H9 (cell line): Measurements from ENCODE around the gene ITPKB. TPM values are rescaled to one million over a fixed set of nuclear protein-coding genes. Genes with fewer than 3 reads are reported as not detected.

ENCODE experiments used
- DNase-seq: peaks from one replicate; pipeline ENCODE4 v3.0.0-alpha.2; 2017
- H2AFZ ChIP-seq: one replicate; pipeline ENCODE4 v1.6.1; 2013; ENCODE audit warnings: mild to moderate bottlenecking, low read length, control low read depth, moderate library complexity
- H2AK5ac ChIP-seq: 2 replicates; pipeline ENCODE4 v1.6.1; 2013; ENCODE audit warnings: low read length, control low read depth, mixed read lengths; ENCODE audit not compliant: insufficient read length
- H2BK120ac ChIP-seq: one replicate; pipeline ENCODE4 v1.6.1; 2013; ENCODE audit warnings: low read depth, mild to moderate bottlenecking, low read length, control low read depth, inconsistent platforms; ENCODE audit not compliant: poor library complexity, severe bottlenecking
- H2BK12ac ChIP-seq: 2 replicates; pipeline ENCODE4 v1.6.1; 2013; ENCODE audit warnings: low read length, control low read depth, mixed read lengths, low read depth; ENCODE audit not compliant: insufficient read length
- H2BK15ac ChIP-seq: 2 replicates; pipeline ENCODE4 v1.6.1; 2013; ENCODE audit warnings: low read depth, low read length, control low read depth
- H2BK20ac ChIP-seq: one replicate; pipeline ENCODE4 v1.6.1; 2013; ENCODE audit warnings: low read depth, mild to moderate bottlenecking, low read length, control low read depth, inconsistent platforms; ENCODE audit not compliant: poor library complexity, severe bottlenecking
- H2BK5ac ChIP-seq: 2 replicates; pipeline ENCODE4 v1.6.1; 2013; ENCODE audit warnings: low read length, control low read depth, mixed read lengths; ENCODE audit not compliant: insufficient read length
- H3K14ac ChIP-seq: 2 replicates; pipeline ENCODE4 v1.6.1; 2013; ENCODE audit warnings: low read length, control low read depth; ENCODE audit not compliant: insufficient read depth
- H3K18ac ChIP-seq: 2 replicates; pipeline ENCODE4 v1.6.1; 2013; ENCODE audit warnings: low read depth, mild to moderate bottlenecking, mixed read lengths, low read length, control low read depth; ENCODE audit not compliant: insufficient read length
- H3K23ac ChIP-seq: 2 replicates; pipeline ENCODE4 v1.6.1; 2013; ENCODE audit warnings: low read length, control low read depth, mixed read lengths, low read depth; ENCODE audit not compliant: insufficient read length
- H3K23me2 ChIP-seq: 2 replicates; pipeline ENCODE4 v1.6.1; 2013; ENCODE audit warnings: low read depth, mild to moderate bottlenecking, mixed read lengths, low read length, control low read depth; ENCODE audit not compliant: insufficient read length, poor library complexity, severe bottlenecking
- H3K27ac ChIP-seq: 2 replicates; pipeline ENCODE4 v1.5.1; 2013; ENCODE audit warnings: low read length, control low read depth, mixed read lengths, low read depth; ENCODE audit not compliant: insufficient read length
- H3K27me3 ChIP-seq: 2 replicates; pipeline ENCODE4 v1.6.1; 2013; ENCODE audit warnings: low read length, control low read depth, inconsistent platforms; ENCODE audit not compliant: insufficient read depth
- H3K4ac ChIP-seq: 2 replicates; pipeline ENCODE4 v1.6.1; 2013; ENCODE audit warnings: low read depth, mild to moderate bottlenecking, control low read depth, inconsistent platforms, low read length, moderate library complexity
- H3K4me1 ChIP-seq: 2 replicates; pipeline ENCODE4 v1.6.1; 2013; ENCODE audit warnings: low read length, control low read depth, inconsistent platforms; ENCODE audit not compliant: insufficient read depth
- H3K4me2 ChIP-seq: 2 replicates; pipeline ENCODE4 v1.6.1; 2013; ENCODE audit warnings: low read length, control low read depth, mixed read lengths; ENCODE audit not compliant: insufficient read length, insufficient read depth
- H3K56ac ChIP-seq: 2 replicates; pipeline ENCODE4 v1.6.1; 2013; ENCODE audit warnings: low read depth, mild to moderate bottlenecking, mixed read lengths, low read length, control low read depth; ENCODE audit not compliant: insufficient read length
- H3K79me1 ChIP-seq: 2 replicates; pipeline ENCODE4 v1.6.1; 2013; ENCODE audit warnings: low read depth, mild to moderate bottlenecking, moderate library complexity, low read length, control low read depth, inconsistent platforms; ENCODE audit not compliant: insufficient read depth, poor library complexity, severe bottlenecking
- H3K79me2 ChIP-seq: 2 replicates; pipeline ENCODE4 v1.6.1; 2013; ENCODE audit warnings: low read length, control low read depth, inconsistent platforms; ENCODE audit not compliant: insufficient read depth
- H3K9ac ChIP-seq: 2 replicates; pipeline ENCODE4 v1.6.1; 2013; ENCODE audit warnings: low read length, control low read depth, mixed read lengths; ENCODE audit not compliant: insufficient read length; ENCODE audit errors: extremely low read depth
- H3K9me3 ChIP-seq: one replicate; pipeline ENCODE4 v1.6.1; 2013; ENCODE audit warnings: low read depth, low read length, inconsistent platforms; ENCODE audit not compliant: control insufficient read depth
- H3T11ph ChIP-seq: one replicate; pipeline ENCODE4 v1.6.1; 2013; ENCODE audit warnings: mild to moderate bottlenecking, low read length, control low read depth, inconsistent platforms
- H4K20me1 ChIP-seq: one replicate; pipeline ENCODE4 v1.6.1; 2013; ENCODE audit not compliant: control insufficient read depth, insufficient read length, insufficient read depth
- H4K5ac ChIP-seq: 2 replicates; pipeline ENCODE4 v1.6.1; 2013; ENCODE audit warnings: low read depth, mild to moderate bottlenecking, mixed read lengths, low read length, control low read depth; ENCODE audit not compliant: insufficient read length
- H4K8ac ChIP-seq: replicated peaks from 2 replicates; pipeline ENCODE4 v1.6.1; 2013; ENCODE audit warnings: low read length, control low read depth, mixed read lengths, low read depth; ENCODE audit not compliant: insufficient read length
- H4K91ac ChIP-seq: 2 replicates; pipeline ENCODE4 v1.6.1; 2013; ENCODE audit warnings: low read depth, mild to moderate bottlenecking, moderate library complexity, mixed read lengths, low read length, control low read depth; ENCODE audit not compliant: insufficient read length
- H3K27ac Mint-ChIP-seq, 3 experiments: 2 replicates in 2 of 3; 3 replicates in 1 of 3; pipeline ENCODE4 v1.8.0; 2020 to 2021; ENCODE audit warnings: mixed read lengths in 3 of 3, mild to moderate bottlenecking in 1 of 3, moderate library complexity in 1 of 3
- H3K27me3 Mint-ChIP-seq: 2 replicates; pipeline ENCODE4 v1.8.0; 2021; ENCODE audit warnings: low read depth, mild to moderate bottlenecking, moderate library complexity, mixed read lengths
- H3K36me3 Mint-ChIP-seq, 3 experiments: 2 replicates in 2 of 3; 3 replicates in 1 of 3; pipeline ENCODE4 v1.8.0; 2020 to 2021; ENCODE audit warnings: low read depth in 3 of 3, mixed read lengths in 3 of 3; ENCODE audit not compliant: insufficient read depth in 1 of 3
- H3K4me1 Mint-ChIP-seq, 2 experiments: 2 replicates each; pipeline ENCODE4 v1.8.0; 2020; ENCODE audit warnings: mixed read lengths in 2 of 2
- H3K4me3 Mint-ChIP-seq, 2 experiments: 2 replicates in 1 of 2; 3 replicates in 1 of 2; pipeline ENCODE4 v1.8.0; 2020 to 2021; ENCODE audit warnings: mild to moderate bottlenecking in 2 of 2, mixed read lengths in 2 of 2, moderate library complexity in 1 of 2
- H3K9me3 Mint-ChIP-seq, 2 experiments: 2 replicates in 1 of 2; 3 replicates in 1 of 2; pipeline ENCODE4 v1.8.0; 2020; ENCODE audit warnings: mild to moderate bottlenecking in 2 of 2, mixed read lengths in 2 of 2, moderate library complexity in 1 of 2
- CTCF ChIP-seq: fragments of 200-600 bp; sonication (generic); conservative IDR thresholded peaks from 3 replicates; pipeline ENCODE4 v1.8.0; 2021; ENCODE audit warnings: antibody characterized with exemption, mild to moderate bottlenecking
- WGBS: extraction: QIAGEN DNeasy Blood & Tissue Kit; methylation state at CpG from one replicate; pipeline ENCODE4 v1.1.7; 2013; ENCODE audit warnings: missing lambda C conversion rate, low lambda C conversion rate, mixed read lengths; ENCODE audit not compliant: insufficient read length; ENCODE audit errors: extremely low coverage; 5-methylcytosine and 5-hydroxymethylcytosine counted together
- total RNA-seq: library from RNA; stranded (reverse); gene quantifications from 2 replicates; pipeline ENCODE4 v1.2.1, GENCODE V29; 2021

The ITPKB gene
- total RNA-seq, 1 experiment from 2014 or later = 3.8 TPM

GRCh38 chr1:226596531-226597165 lies 142.4 kb downstream of the ITPKB start:
- no peaks in the 10 kb centered on the region for H3K9me3 ChIP-seq
- no peak overlapping the region for H3K4me2 ChIP-seq
- H3K4me1 ChIP-seq = no peaks in the 10 kb centered on the region
- H3K79me2 ChIP-seq = no peaks in the 10 kb centered on the region
- no peak overlapping the region for H3K27ac ChIP-seq
- H2BK15ac ChIP-seq = no peak overlapping the region
- Mint-ChIP-seq H3K9me3 (peaks cover 6 to 8% of the 10 kb centered on the region in 2 experiments; a peak in 4 of 5 replicates), H3K27me3 (peaks cover 8% of the 10 kb centered on the region), H3K36me3 (peaks cover 0 to 2% (median 2%) of the 10 kb centered on the region in 3 experiments; a peak in 2 of 7 replicates), H3K27ac (no peak overlapping the region; a peak in 1 of 7 replicates), H3K4me3 (no peak overlapping the region), H3K4me1 (0 out of 4 replicates have a peak, but pooled peaks cover 0 to 3% of the 10 kb centered on the region in 2 experiments)
- H3K23ac ChIP-seq = no peak overlapping the region
- H3T11ph ChIP-seq = no peak overlapping the region
- no peak overlapping the region for H3K4ac ChIP-seq
- no peak overlapping the region for H2BK12ac ChIP-seq
- H4K8ac ChIP-seq = no peak overlapping the region
- no peak overlapping the region for H2BK5ac ChIP-seq
- no peak overlapping the region for H2AFZ ChIP-seq
- no peak for DNase-seq
- H3K14ac ChIP-seq = no peak overlapping the region
- H3K56ac ChIP-seq = no peak overlapping the region
- no peaks in the 10 kb centered on the region for H3K23me2 ChIP-seq
- no peak overlapping the region for H3K9ac ChIP-seq
- H4K91ac ChIP-seq = no peak overlapping the region
- TF ChIP-seq CTCF = no peak
- no peaks in the 10 kb centered on the region for H4K20me1 ChIP-seq
- no peak overlapping the region for H2BK20ac ChIP-seq
- no CpG with 5 or more reads among the region's 16 CpGs for WGBS
- H2BK120ac ChIP-seq = no peak overlapping the region
- no peak overlapping the region for H2AK5ac ChIP-seq
- no peaks in the 10 kb centered on the region for H3K27me3 ChIP-seq
- H4K5ac ChIP-seq = no peak overlapping the region
- H3K18ac ChIP-seq = no peak overlapping the region
- H3K79me1 ChIP-seq = no peaks in the 10 kb centered on the region
